NCI-H1694 treated with DMSO at 0.1 percent for 48 hours (cell line): Measurements from ENCODE around the gene PRCD.
"Not testable (repeated sequence)": the region's sequence is repeated elsewhere in the genome, so short reads cannot be mapped to it uniquely, and the experiment has no call there.

Source experiments
- DNase-seq: peaks from one replicate; lab custom pipeline; 2025; lab: John Stamatoyannopoulos, UW

The PRCD gene

GRCh38 chr17:76527430-76528111 is 12.3 kb upstream of the PRCD start:
- no peak for DNase-seq

- no peak for DNase-seq
Measured at GRCh38 chr17:76528156-76528527, 11.7 kb upstream of the PRCD start.

- no peak for DNase-seq
Measured at GRCh38 chr17:76528528-76529223, 11.2 kb upstream of the PRCD start.

GRCh38 chr17:76529224-76530094 is 10.4 kb upstream of the PRCD start:
- DNase-seq: no peak

GRCh38 chr17:76530095-76530723 is 9.6 kb upstream of the PRCD start:
- DNase-seq: no peak

- DNase-seq: no peak
Measured at GRCh38 chr17:76530811-76531485, 8.9 kb upstream of the PRCD start.

GRCh38 chr17:76531486-76532038 is 8.3 kb upstream of the PRCD start:
- DNase-seq: no peak

GRCh38 chr17:76532072-76532651 is 7.7 kb upstream of the PRCD start:
- DNase-seq: no peak

GRCh38 chr17:76533640-76534359 is 6.0 kb upstream of the PRCD start:
- not testable (repeated sequence) for DNase-seq

GRCh38 chr17:76534831-76535732 is 4.8 kb upstream of the PRCD start:
- no peak for DNase-seq

GRCh38 chr17:76535788-76536510 is 3.9 kb upstream of the PRCD start:
- DNase-seq: no peak

- DNase-seq: no peak
Measured at GRCh38 chr17:76536511-76537287, 3.1 kb upstream of the PRCD start.

- no peak for DNase-seq
Measured at GRCh38 chr17:76537288-76537577, 2.6 kb upstream of the PRCD start.

- DNase-seq: no peak
Measured at GRCh38 chr17:76537578-76538280, 2.1 kb upstream of the PRCD start, which contains the start of gene CYGB. Gene CYGB, minus strand, starts transcription at chr17:76537709. Its CDS starts 167 bp downstream, at chr17:76537542.

- DNase-seq: no peak
Measured at GRCh38 chr17:76538281-76538931, 1.4 kb upstream of the PRCD start.

- DNase-seq: no peak
Measured at GRCh38 chr17:76538941-76539570, 788 bp upstream of the PRCD start.
